Parathyroid adenoma (tissue), 2 donors: ENCODE results near the gene XPNPEP2.
"Not testable (repeated sequence)": the region's sequence is repeated elsewhere in the genome, so short reads cannot be mapped to it uniquely, and the experiment has no call there.

ENCODE experiments used
- H2AFZ ChIP-seq: fragments of 300-600 bp; sonication (generic); one replicate; pipeline ENCODE4 v1.7.0; 2017; ENCODE audit warnings: antibody characterized with exemption, mild to moderate bottlenecking
- H3K27ac ChIP-seq: fragments of 300-600 bp; sonication (generic); one replicate; pipeline ENCODE4 v1.7.0; 2017
- H3K27me3 ChIP-seq: fragments of 300-600 bp; sonication (generic); one replicate; pipeline ENCODE4 v1.7.0; 2017; ENCODE audit warnings: low read length; ENCODE audit not compliant: control insufficient read depth, insufficient read depth
- H3K36me3 ChIP-seq: fragments of 300-600 bp; sonication (generic); one replicate; pipeline ENCODE4 v1.7.0; 2017; ENCODE audit warnings: low read length; ENCODE audit not compliant: control insufficient read depth, insufficient read depth
- H3K4me1 ChIP-seq: fragments of 300-600 bp; sonication (generic); one replicate; pipeline ENCODE4 v1.7.0; 2017; ENCODE audit warnings: control low read depth
- H3K4me2 ChIP-seq: fragments of 300-600 bp; sonication (generic); one replicate; pipeline ENCODE4 v1.7.0; 2017; ENCODE audit warnings: low read length
- H3K4me3 ChIP-seq: fragments of 300-600 bp; sonication (generic); one replicate; pipeline ENCODE4 v1.7.0; 2017; ENCODE audit warnings: low read depth, low read length
- H3K79me2 ChIP-seq: fragments of 300-600 bp; sonication (generic); one replicate; pipeline ENCODE4 v1.7.0; 2017; ENCODE audit warnings: control low read depth
- H3K9ac ChIP-seq: fragments of 300-600 bp; sonication (generic); one replicate; pipeline ENCODE4 v1.7.0; 2017; ENCODE audit warnings: mild to moderate bottlenecking
- H3K9me3 ChIP-seq: fragments of 300-600 bp; sonication (generic); one replicate; pipeline ENCODE4 v1.7.0; 2017; ENCODE audit warnings: low read length; ENCODE audit not compliant: control insufficient read depth
- CTCF ChIP-seq: fragments of 300-600 bp; sonication (generic); IDR thresholded peaks from one replicate; pipeline ENCODE4 v1.7.0; 2017; ENCODE audit warnings: antibody characterized with exemption, mild to moderate bottlenecking
- donor health status: primary hyperparathyroidism.

Gene XPNPEP2

GRCh38 chrX:129739578-129739977 is 799 bp downstream of the XPNPEP2 start:
- no peak for TF ChIP-seq CTCF
- peak overlapping the region; percentile 79 for H3K27ac ChIP-seq
- H3K9me3 ChIP-seq: no peaks in the 10 kb centered on the region

GRCh38 chrX:129741880-129742758 is 3.3 kb downstream of the XPNPEP2 start:
- peaks cover 18% of the 10 kb centered on the region for H3K4me1 ChIP-seq
- H3K27ac ChIP-seq: no peak overlapping the region
- no peak overlapping the region for H2AFZ ChIP-seq
- H3K27me3 ChIP-seq: no peaks in the 10 kb centered on the region
- no peak overlapping the region for H3K9ac ChIP-seq
- no peak for TF ChIP-seq CTCF
- no peaks in the 10 kb centered on the region for H3K36me3 ChIP-seq
- no peak overlapping the region for H3K4me3 ChIP-seq
- H3K9me3 ChIP-seq: no peaks in the 10 kb centered on the region
- no peak overlapping the region for H3K4me2 ChIP-seq
- H3K79me2 ChIP-seq: no peaks in the 10 kb centered on the region

More at GRCh38 chrX:129739578-129739977, 799 bp downstream of the XPNPEP2 start:
- no peak overlapping the region for H3K4me3 ChIP-seq
- H3K4me2 ChIP-seq: peak overlapping the region; percentile 17
- no peaks in the 10 kb centered on the region for H3K27me3 ChIP-seq
- H2AFZ ChIP-seq: peak overlapping the region; percentile 76
- no peaks in the 10 kb centered on the region for H3K36me3 ChIP-seq
- H3K9ac ChIP-seq: no peak overlapping the region
- H3K4me1 ChIP-seq: peaks cover 20% of the 10 kb centered on the region
- no peaks in the 10 kb centered on the region for H3K79me2 ChIP-seq

- H3K79me2 ChIP-seq, H3K27me3 ChIP-seq, H3K9me3 ChIP-seq, H3K9ac ChIP-seq, H3K27ac ChIP-seq, H3K4me2 ChIP-seq, H3K4me3 ChIP-seq, H2AFZ ChIP-seq, H3K36me3 ChIP-seq: not testable (repeated sequence)
- peaks cover 12% of the 10 kb centered on the region for H3K4me1 ChIP-seq
Measured at GRCh38 chrX:129742759-129743152, 4.0 kb downstream of the XPNPEP2 start.

- Histone ChIP-seq H3K36me3 (no peaks in the 10 kb centered on the region), H3K4me3 (no peak overlapping the region), H3K9me3 (no peaks in the 10 kb centered on the region), H3K4me2 (no peak overlapping the region), H3K27me3 (no peaks in the 10 kb centered on the region), H3K9ac (no peak overlapping the region), H3K79me2 (no peaks in the 10 kb centered on the region), H3K27ac (no peak overlapping the region), H3K4me1 (peaks cover 11% of the 10 kb centered on the region), H2AFZ (no peak overlapping the region)
- TF ChIP-seq CTCF: no peak
Measured at GRCh38 chrX:129743821-129744220, 5.0 kb downstream of the XPNPEP2 start.

GRCh38 chrX:129744861-129745321 is 6.1 kb downstream of the XPNPEP2 start:
- H3K4me3 ChIP-seq: no peak overlapping the region
- no peak overlapping the region for H3K27ac ChIP-seq
- H3K27me3 ChIP-seq: no peaks in the 10 kb centered on the region
- peaks cover 3% of the 10 kb centered on the region for H3K4me1 ChIP-seq
- TF ChIP-seq CTCF: no peak
- H2AFZ ChIP-seq: no peak overlapping the region
- H3K9ac ChIP-seq: no peak overlapping the region
- no peak overlapping the region for H3K4me2 ChIP-seq
- H3K79me2 ChIP-seq: no peaks in the 10 kb centered on the region
- no peaks in the 10 kb centered on the region for H3K9me3 ChIP-seq
- no peaks in the 10 kb centered on the region for H3K36me3 ChIP-seq
